HUDEP-2 (cell line): ENCODE measurements around the gene CDH19.

Source experiments
- DNase-seq, 76 experiments: peaks; one replicate each; lab custom pipeline; 2025; ENCODE audit not compliant: unreplicated experiment in 76 of 76; lab: John Stamatoyannopoulos, UW

CDH19 gene, protein sequence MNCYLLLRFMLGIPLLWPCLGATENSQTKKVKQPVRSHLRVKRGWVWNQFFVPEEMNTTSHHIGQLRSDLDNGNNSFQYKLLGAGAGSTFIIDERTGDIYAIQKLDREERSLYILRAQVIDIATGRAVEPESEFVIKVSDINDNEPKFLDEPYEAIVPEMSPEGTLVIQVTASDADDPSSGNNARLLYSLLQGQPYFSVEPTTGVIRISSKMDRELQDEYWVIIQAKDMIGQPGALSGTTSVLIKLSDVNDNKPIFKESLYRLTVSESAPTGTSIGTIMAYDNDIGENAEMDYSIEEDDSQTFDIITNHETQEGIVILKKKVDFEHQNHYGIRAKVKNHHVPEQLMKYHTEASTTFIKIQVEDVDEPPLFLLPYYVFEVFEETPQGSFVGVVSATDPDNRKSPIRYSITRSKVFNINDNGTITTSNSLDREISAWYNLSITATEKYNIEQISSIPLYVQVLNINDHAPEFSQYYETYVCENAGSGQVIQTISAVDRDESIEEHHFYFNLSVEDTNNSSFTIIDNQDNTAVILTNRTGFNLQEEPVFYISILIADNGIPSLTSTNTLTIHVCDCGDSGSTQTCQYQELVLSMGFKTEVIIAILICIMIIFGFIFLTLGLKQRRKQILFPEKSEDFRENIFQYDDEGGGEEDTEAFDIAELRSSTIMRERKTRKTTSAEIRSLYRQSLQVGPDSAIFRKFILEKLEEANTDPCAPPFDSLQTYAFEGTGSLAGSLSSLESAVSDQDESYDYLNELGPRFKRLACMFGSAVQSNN

GRCh38 chr18:66603941-66604627 is at the start of gene CDH19:
Gene CDH19 (minus strand): TSS chr18:66604090. CDS start chr18:66572204, 31,886 bp downstream.
- no peak for DNase-seq

DNA sequence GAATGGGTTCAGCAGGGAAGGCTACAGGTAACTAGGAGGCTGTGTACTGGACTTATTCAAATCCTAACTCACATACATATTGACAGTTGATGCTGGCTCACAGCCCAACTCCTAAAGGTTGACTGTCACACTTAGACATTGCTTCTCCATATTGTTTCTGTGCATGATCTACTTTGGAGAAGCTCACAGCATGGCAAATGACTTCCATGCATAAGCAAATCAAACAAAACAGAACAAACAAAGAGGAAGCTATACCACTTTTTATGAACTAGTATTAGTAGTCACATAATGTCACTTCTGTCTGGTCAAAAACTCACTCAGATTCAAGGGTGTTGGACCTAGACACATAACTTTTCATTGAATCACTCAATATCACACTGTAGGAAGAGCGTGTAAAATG is 43.8 kb upstream of the CDH19 start:
- DNase-seq, result no peak

DNA sequence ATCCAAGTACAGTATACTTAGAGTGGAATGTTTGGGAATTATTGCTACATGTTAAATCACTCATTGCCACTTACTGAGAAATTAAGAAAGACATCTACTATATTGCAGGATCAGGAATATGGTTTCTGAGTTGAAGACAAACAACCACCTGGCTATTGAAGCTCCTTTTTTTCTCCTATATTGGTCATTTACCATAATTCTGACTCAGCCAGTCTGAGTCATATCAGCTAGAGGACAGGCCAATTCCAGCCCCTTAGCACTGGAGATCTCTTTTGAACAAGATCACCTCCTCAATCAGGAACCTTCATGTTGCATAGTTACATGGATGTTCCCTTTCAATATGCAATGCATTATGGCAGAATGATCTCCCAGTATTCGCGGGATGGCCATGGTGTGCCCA is 42.7 kb upstream of the CDH19 start:
- peak in 2 of 76 experiments; percentile 3 to 20 for DNase-seq

DNA sequence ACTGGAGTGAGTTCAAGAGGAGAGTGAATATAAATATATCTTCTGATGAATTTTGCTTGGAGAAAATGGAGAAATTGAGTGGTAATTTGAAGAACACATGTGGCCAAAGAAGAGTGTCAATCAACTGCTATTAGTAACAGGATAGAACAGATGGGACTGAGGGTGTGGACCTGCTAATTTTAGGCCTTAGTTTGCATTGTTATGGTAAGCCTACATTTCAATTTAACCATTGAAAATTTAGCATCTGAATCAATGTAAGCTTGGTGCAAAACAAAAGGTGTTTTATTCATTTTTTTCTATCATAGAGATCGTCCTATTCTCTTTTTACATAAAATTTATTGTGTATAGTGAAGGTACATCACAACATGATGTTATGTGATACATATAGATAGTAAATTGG is 42.1 kb upstream of the CDH19 start:
- DNase-seq, result no peak

DNA sequence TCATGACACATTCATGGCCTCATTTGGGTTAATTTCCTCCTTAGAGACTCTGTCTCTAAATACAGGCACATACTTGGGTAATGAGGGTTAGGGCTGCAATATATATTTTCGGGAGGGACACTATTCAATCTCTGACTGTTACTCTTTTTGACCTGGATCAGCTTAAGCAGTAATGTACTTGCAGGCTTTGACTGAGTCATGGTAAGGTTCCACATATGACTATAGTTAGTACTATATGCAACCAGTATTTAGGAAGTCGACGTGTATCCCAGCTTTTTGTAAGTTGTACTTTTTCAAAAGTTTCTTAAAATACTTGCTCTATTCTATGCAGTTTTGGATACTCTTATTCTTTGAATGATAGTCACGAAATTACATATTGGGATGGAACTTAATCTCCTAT is 37.2 kb upstream of the CDH19 start:
- no peak for DNase-seq

DNA sequence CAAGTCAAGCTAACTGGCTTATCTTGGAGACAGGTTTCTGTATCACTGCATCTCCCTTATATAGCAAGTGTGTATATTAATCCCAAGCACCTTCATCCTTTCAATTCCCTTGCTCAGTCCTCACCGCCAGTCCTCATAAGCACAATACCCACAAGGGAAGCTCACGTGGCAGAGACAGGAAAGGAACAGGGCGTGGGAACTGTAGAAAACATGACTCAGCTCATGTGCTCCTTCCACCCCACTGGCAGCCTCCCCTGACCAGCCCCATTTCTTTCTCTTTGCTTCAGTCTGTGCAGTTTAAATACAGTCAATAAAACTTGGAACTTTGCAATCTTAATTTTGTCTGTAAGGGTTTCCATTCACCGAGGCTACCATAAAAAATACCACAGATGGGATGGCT is 36.5 kb upstream of the CDH19 start:
- DNase-seq, result peak in 36 of 76 experiments; percentile 2 to 77 (median 28)

DNA sequence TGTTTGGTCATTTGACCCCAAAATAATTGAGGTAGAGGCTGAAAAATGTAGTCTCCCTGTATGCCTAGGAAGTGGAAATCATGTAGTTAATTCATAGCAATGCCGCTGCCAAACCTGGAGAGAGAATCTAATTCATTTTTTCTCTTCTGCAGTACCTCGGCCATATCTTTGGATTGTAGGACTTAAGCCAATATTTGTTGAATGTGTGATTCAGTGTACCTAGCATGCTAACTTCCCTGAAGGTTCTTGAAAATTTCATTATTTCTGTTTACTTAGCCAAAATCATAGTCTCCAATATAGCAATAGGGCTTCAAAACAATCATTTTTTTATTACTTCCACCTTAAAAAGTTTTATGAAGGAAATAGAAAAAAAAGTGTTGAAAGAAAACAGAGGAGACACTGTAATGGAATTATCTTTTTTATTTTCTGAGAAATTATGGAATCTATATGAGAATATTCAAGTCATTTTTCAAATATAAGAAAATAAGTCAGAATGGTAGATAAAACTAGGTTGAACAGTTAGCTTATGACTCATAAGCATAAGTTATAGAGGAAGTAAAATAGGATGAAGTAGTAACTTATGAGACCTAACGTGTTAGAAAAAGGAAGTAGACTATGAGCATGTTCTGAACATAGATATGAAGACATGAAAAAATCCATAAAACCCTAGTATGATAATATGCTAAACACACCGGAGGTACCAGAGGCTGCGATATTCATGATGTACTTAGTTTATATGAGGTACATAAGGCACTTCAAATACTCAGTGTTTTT is 35.2 kb upstream of the CDH19 start:
- DNase-seq, result peak in 1 of 76 experiments; percentile 7

- no peak for DNase-seq
These were observed 31.5 kb upstream of the CDH19 start for GRCh38 chr18:66635342-66635741.

DNA sequence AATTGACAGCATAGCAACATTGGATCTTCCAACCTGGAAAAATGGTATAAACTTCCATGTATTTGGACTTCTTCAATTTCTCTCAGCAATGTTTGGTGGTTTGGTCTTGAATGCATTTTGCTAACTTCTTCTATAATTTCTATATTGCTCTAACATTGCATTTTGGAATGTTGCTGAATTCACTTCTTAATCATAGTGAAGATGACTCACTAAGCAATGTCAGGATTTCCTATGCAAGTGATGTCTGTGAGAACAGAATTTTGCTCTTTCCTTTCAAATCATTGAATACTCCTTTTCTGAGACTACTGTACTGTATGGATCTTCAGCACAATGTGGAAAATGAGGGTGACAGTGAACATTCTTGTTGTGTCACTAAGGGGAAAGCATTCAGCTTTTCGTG is 28.9 kb upstream of the CDH19 start:
- no peak for DNase-seq

DNA sequence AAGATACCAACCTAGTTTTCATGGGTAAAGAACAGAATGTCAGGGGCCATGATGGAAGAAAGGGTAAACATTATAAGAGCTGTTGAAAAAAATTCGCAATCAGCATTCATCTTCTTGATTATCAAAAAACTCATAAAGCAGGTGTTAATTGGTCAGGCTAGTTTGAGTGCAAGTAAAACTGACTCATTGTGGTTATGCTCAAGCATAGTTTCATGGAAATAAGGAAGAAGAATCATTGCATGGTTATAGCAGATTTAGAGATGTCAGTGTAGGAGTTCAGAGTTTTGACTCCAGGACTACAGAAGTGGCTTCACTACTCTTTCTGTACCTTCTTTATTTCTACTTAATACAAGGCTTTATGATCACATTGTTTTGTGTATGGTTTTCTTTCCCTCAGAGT is 26.9 kb upstream of the CDH19 start:
- DNase-seq, result peak in 1 of 76 experiments; percentile 6

GRCh38 chr18:66623821-66624220 is 19.9 kb upstream of the CDH19 start:
- DNase-seq, result no peak

DNA sequence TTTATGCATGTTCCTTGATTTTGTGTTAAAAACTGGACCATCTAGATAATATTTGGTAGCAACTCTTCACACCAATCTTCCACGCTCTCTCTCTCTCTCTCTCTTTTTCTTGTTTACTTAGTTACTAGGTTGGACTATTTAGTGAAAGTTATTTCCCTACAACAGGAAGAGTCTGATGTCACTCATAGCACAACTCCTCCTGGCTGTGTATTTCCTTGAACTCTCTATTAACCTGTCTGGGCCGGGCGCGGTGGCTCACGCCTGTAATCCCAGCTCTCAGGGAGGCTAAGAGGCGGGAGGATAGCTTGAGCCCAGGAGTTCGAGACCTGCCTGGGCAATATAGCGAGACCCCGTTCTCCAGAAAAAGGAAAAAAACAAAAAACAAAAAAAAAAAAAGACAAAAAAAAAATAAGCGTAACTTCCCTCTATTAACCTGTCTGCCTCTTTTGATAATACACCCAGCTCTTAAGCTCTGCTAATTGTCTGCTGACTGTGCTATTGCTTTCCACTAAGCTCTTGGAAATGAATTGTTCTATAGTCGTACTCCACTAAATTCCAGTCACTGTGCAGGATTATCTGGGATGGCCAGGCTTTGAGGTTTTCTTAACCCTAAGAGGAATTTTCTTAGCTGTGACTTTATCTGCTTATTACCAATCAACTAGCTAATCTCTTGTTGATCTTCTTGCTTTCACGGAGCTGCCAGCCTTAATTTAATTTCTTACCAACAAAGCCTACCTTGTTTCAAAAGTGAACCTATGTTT is 18.1 kb upstream of the CDH19 start:
- DNase-seq, result no peak

GRCh38 chr18:66616523-66616983 is 12.7 kb upstream of the CDH19 start:
- peak in 7 of 76 experiments; percentile 2 to 26 (median 5) for DNase-seq

- DNase-seq, result no peak
These were observed 11.3 kb upstream of the CDH19 start for GRCh38 chr18:66615176-66615575.

DNA sequence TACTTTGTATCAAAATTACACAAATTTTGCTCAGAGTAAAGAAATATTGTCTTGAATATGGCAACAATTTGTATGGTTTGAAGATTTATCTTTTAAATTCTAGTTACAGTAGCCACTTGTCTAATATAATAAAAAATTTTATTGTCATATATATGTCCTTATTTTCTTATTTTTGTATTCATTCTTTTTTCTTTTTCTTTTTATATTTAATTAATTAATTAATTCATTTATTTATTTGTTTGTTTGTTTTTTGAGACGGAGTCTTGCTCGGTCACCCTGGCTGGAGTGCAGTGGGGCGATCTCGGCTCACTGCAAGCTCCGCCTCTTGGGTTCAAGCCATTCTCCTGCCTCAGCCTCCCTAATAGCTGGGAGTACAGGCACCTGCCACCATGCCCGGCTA is 3.7 kb upstream of the CDH19 start:
- no peak for DNase-seq

- DNase-seq, result no peak
These were observed 2.2 kb downstream of the CDH19 start for GRCh38 chr18:66601649-66602048.

DNA sequence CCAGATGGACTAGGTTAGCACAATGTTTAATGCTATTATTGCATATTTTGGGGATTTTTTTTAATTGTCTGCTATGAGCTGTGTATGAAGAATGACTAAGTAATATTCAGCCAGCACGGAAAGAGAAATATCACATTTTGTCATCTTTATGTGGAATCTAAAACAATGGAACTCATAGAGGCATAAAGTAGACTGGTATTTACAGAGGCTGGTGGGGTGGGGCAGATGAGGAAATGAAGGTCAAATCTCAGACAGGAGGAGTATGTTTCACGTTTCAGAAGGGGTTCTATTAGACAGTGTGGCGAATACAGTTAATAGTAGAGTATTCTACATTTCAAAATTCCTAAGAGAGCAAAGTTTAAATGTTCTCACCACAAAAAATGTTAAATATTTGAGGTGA is 4.7 kb downstream of the CDH19 start:
- no peak for DNase-seq

- no peak for DNase-seq
These were observed 16.5 kb downstream of the CDH19 start for GRCh38 chr18:66587430-66587829.

DNA sequence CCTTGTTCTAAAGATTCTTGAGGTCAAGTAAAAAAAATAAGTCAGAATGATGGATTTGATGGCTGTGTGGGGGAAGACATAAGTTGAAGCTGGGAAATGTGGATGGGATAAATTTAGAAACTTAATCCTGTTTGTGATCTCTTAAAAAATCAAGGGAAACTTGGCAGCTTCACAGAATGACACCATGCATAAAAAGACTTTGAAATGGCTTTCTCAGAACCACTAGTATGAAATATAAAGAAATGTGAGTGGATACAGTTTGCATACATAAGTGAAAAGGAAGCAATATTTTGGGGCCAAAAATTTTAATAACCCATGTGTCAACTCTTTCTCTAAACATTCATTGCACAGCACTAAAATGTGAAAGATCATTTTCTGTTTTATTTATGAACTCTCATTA is 21.7 kb downstream of the CDH19 start:
- no peak for DNase-seq

- DNase-seq, result no peak
These were observed 28.6 kb downstream of the CDH19 start for GRCh38 chr18:66575263-66575662.
